K562 treated with DMSO at 1 percent for 24 hours (cell line): ENCODE data around the gene ARL8B. TPM values are rescaled to one million over a fixed set of nuclear protein-coding genes. Genes with fewer than 3 reads are reported as not detected.

Experiments
- total RNA-seq: library from RNA; unstranded; fragments of 300-600 nt; gene quantifications from 2 replicates; pipeline ENCODE4 v1.2.3, GENCODE V29; 2022; ENCODE audit warnings: low read depth; ENCODE audit not compliant: insufficient read depth

ARL8B gene
- total RNA-seq = 69.7 and 78.7 TPM in 2 replicates

DNA sequence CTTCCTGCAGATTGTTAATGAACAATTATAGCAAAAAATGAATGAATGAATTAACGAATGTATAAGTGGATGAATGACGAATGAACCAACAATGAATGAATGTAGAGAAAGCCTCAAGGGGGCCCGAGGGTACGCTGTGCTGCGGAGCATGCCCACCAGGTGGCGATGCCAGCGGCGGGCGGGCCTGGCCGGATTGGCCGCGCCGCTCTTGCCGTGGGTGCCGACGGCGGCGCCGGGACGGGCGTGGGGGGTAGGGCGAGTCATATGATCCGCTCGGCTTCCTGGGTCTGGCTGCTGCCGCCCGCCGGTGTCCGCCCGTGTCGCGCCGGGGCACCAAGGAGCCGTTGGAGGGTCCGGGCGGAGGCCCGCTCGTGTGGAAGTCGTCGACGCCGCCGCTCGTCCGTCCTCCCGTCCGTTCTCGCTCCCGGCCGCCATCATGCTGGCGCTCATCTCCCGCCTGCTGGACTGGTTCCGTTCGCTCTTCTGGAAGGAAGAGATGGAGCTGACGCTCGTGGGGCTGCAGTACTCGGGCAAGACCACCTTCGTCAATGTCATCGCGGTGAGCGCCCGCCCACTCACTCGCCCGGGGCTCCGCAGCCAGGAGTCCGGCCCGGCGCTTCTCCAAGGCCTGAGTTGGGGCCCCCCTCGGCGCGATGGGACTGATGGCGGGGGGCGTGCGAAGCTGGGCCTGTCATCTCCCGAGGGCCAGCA, at the start of gene ARL8B:
TSS of gene ARL8B (plus strand) at position 263 of the 711 bp plus-strand sequence. CDS start at position 437, 174 bp downstream.

DNA sequence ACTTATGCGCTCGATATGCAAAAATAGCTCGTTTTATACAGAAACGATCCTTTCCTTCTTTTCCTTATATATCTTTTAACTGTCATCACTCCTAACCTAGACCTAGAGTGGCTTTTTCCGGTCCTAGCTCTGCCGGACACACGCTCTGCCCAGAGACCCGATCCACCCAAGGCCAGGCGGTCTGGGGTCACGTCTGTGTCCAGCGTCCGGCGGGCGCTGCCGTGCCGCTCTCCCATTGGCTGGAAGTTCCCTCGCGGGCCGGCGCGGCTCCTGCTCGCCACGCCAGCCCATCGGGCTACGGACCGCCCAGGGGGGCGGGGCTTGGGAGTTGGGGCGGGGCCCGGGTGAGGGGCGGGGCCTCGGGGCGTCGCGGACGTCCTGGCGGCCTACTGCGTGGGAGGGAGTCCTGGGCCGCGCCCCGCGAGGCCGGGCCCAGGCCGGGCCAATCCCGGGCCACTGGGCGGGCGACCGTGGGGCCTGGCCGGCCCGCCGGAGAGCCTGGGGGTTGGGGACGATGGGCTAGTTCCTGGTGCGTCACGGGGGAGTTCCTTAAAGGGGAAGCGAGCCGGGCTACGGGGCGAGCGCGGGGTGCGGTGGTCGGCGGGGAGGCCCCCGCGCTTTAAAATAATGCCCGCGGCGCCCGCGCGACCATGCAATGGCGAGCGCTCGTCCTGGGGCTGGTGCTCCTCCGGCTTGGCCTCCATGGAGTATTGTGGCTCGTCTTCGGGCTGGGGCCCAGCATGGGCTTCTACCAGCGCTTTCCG, 65.2 kb downstream of the ARL8B start, which contains the start of gene EDEM1:
TSS of gene EDEM1 (plus strand) at position 552 of the 764 bp plus-strand sequence. CDS start at position 651, 99 bp downstream.

Other genes starting within 250 kb of the ARL8B start
- 159 and 162 TPM in 2 replicates for gene BHLHE40, start 142.9 kb upstream of the ARL8B start, total RNA-seq
- gene EDEM1, start 65.4 kb downstream of the ARL8B start, total RNA-seq = 36.9 and 42.2 TPM in 2 replicates